HFFc6 (cell line): ENCODE measurements around the gene GPHA2. TPM values are rescaled to one million over a fixed set of nuclear protein-coding genes. Genes with fewer than 3 reads are reported as not detected.

Experiments used
- DNase-seq: peaks from one replicate; pipeline ENCODE4 v3.0.0-alpha.2; 2018
- H3K27ac Mint-ChIP-seq: 2 replicates; pipeline ENCODE4 v1.8.0; 2020; ENCODE audit warnings: mild to moderate bottlenecking, mixed read lengths
- H3K27me3 Mint-ChIP-seq: 2 replicates; pipeline ENCODE4 v1.8.0; 2021; ENCODE audit warnings: mild to moderate bottlenecking, moderate library complexity, mixed read lengths; ENCODE audit not compliant: insufficient read depth
- H3K36me3 Mint-ChIP-seq: 2 replicates; pipeline ENCODE4 v1.8.0; 2021; ENCODE audit warnings: low read depth, mixed read lengths
- H3K4me1 Mint-ChIP-seq: 2 replicates; pipeline ENCODE4 v1.8.0; 2020; ENCODE audit warnings: low read depth, mixed read lengths
- H3K4me3 Mint-ChIP-seq: 2 replicates; pipeline ENCODE4 v1.8.0; 2020; ENCODE audit warnings: mild to moderate bottlenecking, moderate library complexity, mixed read lengths
- H3K9me3 Mint-ChIP-seq: 2 replicates; pipeline ENCODE4 v1.8.0; 2020; ENCODE audit warnings: mild to moderate bottlenecking, mixed read lengths
- CTCF ChIP-seq: fragments of 200-600 bp; sonication (generic); IDR thresholded peaks from 2 replicates; pipeline ENCODE4 v1.5.0; 2021; ENCODE audit warnings: antibody characterized with exemption, mild to moderate bottlenecking
- total RNA-seq, 6 experiments: library from RNA; stranded (reverse); fragmentation: NEBNext Ultra II Directional; extraction: Animal tissue kit (Norgen Biotek cat#: 25700); gene quantifications; 2 replicates in 1 of 6; 3 replicates in 5 of 6; pipeline ENCODE4 v1.2.3, GENCODE V29; 2021

GPHA2 gene
- total RNA-seq, 6 experiments from 2014 or later: not detected

DNA sequence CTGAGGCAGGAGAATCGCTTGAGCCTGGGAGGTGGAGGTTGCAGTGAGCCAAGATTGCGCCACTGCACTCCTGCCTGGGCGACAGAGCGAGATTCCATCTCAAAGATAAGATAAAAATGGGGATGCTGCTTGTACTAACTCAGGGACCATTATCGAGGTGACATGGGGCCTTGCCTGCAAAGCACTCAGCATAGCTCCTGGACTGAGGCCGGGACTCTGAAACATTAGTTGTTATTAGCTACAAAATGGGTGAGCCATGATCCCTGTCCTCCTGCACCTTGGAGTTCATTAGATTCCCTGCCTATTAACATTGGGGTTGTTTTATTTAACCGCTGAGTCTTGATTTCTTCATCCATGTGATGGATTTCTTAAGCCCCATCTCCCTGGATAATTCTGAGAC lies 6.1 kb downstream of the GPHA2 start:
- no peak for DNase-seq
- H3K27me3 Mint-ChIP-seq: no peaks in the 10 kb centered on the region
- H3K9me3 Mint-ChIP-seq: no peaks in the 10 kb centered on the region
- peaks cover 27% of the 10 kb centered on the region; the same call in 1 of the 2 replicates for H3K36me3 Mint-ChIP-seq
- no peaks in the 10 kb centered on the region for H3K4me1 Mint-ChIP-seq
- H3K4me3 Mint-ChIP-seq: no peak overlapping the region
- no peak overlapping the region for H3K27ac Mint-ChIP-seq
- TF ChIP-seq CTCF: no peak

DNA sequence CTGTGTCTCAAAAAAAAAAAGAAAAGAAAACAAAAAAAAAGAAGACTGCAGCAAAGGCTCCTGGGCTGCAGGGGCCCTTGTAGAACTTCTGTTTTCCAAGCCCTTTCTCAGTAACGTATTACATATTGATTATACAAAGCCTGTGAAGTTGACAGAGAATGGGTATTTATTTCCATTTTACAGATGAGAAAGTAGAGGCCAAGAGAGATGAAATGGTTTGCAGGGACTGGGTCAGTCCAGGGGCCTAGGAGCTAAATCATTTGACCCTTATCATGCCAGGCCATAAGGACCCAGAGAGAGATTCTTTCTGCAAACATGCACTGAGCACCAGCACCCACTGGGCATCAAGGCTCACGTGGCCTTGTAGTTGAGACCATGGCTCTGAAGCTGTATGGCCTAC lies 6.7 kb downstream of the GPHA2 start:
- Mint-ChIP-seq H3K36me3 (peaks cover 22% of the 10 kb centered on the region; the same call in 1 of the 2 replicates), H3K4me3 (no peak overlapping the region), H3K27ac (no peak overlapping the region), H3K27me3 (no peaks in the 10 kb centered on the region), H3K9me3 (no peaks in the 10 kb centered on the region), H3K4me1 (peaks cover 6% of the 10 kb centered on the region)
- DNase-seq: no peak
- TF ChIP-seq CTCF: no peak

DNA sequence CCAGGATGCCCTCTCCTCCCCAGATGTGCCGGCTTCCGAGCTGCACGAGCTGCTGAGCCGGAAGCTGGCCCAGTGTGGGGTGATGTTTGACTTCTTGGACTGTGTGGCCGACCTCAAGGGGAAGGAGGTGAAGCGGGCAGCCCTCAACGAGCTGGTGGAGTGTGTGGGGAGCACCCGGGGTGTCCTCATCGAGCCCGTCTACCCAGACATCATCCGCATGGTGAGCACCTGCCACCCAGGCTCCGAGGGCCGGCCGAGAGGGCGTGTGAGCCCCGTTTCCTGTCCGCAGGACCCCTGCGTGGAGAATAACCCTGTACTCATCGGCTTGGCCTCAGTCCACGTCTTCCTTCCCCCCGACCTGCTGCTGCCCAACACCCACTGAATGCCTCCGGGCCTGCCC lies 9.0 kb downstream of the GPHA2 start:
- H3K27me3 Mint-ChIP-seq: no peaks in the 10 kb centered on the region
- 0 out of 2 replicates have a peak, but pooled peaks cover 13% of the 10 kb centered on the region for H3K36me3 Mint-ChIP-seq
- DNase-seq: no peak
- no peak overlapping the region for H3K27ac Mint-ChIP-seq
- H3K9me3 Mint-ChIP-seq: no peaks in the 10 kb centered on the region
- peaks cover 10% of the 10 kb centered on the region for H3K4me1 Mint-ChIP-seq
- TF ChIP-seq CTCF: no peak
- no peak overlapping the region; the same call in 1 of the 2 replicates for H3K4me3 Mint-ChIP-seq

GRCh38 chr11:64925536-64926436 lies 9.9 kb downstream of the GPHA2 start:
- no peak for TF ChIP-seq CTCF
- Mint-ChIP-seq H3K36me3 (0 out of 2 replicates have a peak, but pooled peaks cover 9% of the 10 kb centered on the region), H3K4me1 (peaks cover 10% of the 10 kb centered on the region), H3K4me3 (peak overlapping the region; percentile 95), H3K27me3 (no peaks in the 10 kb centered on the region), H3K27ac (no peak overlapping the region), H3K9me3 (no peaks in the 10 kb centered on the region)
- no peak for DNase-seq

DNA sequence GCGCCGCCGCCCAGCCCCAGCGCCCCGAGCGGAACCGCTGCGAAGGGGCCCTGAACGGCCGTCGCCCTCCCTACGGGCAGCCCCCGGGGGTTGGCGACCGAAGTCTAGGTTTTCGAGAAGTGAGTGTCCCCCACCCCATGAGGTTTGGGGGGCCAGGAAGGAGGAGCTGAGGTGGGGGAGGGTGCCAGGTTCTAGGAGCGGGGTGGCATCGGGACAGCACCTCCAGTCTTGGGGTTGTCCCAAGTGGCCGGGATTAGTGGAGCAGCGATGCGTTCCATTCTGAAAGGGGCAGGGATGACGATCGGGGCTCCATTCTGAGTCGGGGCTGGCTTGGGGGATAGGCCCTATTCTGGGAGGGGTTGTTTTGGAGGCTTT lies 10.8 kb downstream of the GPHA2 start:
- Mint-ChIP-seq H3K36me3 (no peaks in the 10 kb centered on the region), H3K4me3 (peak overlapping the region; percentile 95), H3K27ac (peak overlapping the region; percentile 73), H3K27me3 (no peaks in the 10 kb centered on the region), H3K4me1 (peaks cover 14% of the 10 kb centered on the region), H3K9me3 (no peaks in the 10 kb centered on the region)
- no peak for DNase-seq
- TF ChIP-seq CTCF: no peak
